GM18873 (cell line): Measurements from ENCODE around the gene TEDC1.

ENCODE experiments used
- ATAC-seq: cut with Tn5 transposase; IDR thresholded peaks from one replicate; pipeline ENCODE4 v1.9.1; 2021; ENCODE audit warnings: mild to moderate bottlenecking, moderate library complexity, moderate number of reproducible peaks; ENCODE audit not compliant: unreplicated experiment, low FRiP score

Gene TEDC1

GRCh38 chr14:105494606-105494929 lies 3.5 kb downstream of the TEDC1 start:
- no peak for ATAC-seq

GRCh38 chr14:105495101-105495989 lies 4.3 kb downstream of the TEDC1 start:
- ATAC-seq, result no peak

- no peak for ATAC-seq
Measured at GRCh38 chr14:105495990-105496830, 5.2 kb downstream of the TEDC1 start.

- ATAC-seq, result no peak
Measured at GRCh38 chr14:105496831-105497591, 6.0 kb downstream of the TEDC1 start.

- no peak for ATAC-seq
Measured at GRCh38 chr14:105497671-105498429, 6.8 kb downstream of the TEDC1 start.

- ATAC-seq, result no peak
Measured at GRCh38 chr14:105498430-105499255, 7.6 kb downstream of the TEDC1 start.

GRCh38 chr14:105499256-105500035 lies 8.4 kb downstream of the TEDC1 start:
- ATAC-seq, result no peak

GRCh38 chr14:105500036-105500725 lies 9.1 kb downstream of the TEDC1 start:
- ATAC-seq, result no peak

GRCh38 chr14:105500726-105501101 lies 9.7 kb downstream of the TEDC1 start:
- ATAC-seq, result no peak

- no peak for ATAC-seq
Measured at GRCh38 chr14:105501504-105502291, 10.7 kb downstream of the TEDC1 start.

- ATAC-seq, result no peak
Measured at GRCh38 chr14:105502446-105503295, 11.6 kb downstream of the TEDC1 start.

GRCh38 chr14:105503296-105503640 lies 12.2 kb downstream of the TEDC1 start:
- ATAC-seq, result no peak

GRCh38 chr14:105503935-105504692 lies 13.1 kb downstream of the TEDC1 start:
- ATAC-seq, result no peak

- no peak for ATAC-seq
Measured at GRCh38 chr14:105505101-105505500, 14.1 kb downstream of the TEDC1 start.

- ATAC-seq, result no peak
Measured at GRCh38 chr14:105507247-105507646, 16.2 kb downstream of the TEDC1 start.

- no peak for ATAC-seq
Measured at GRCh38 chr14:105508069-105508468, 17.0 kb downstream of the TEDC1 start.
